SK-N-SH (cell line): ENCODE measurements around the gene FAM20A. TPM values are rescaled to one million over a fixed set of nuclear protein-coding genes. Genes with fewer than 3 reads are reported as not detected.
"Not testable (repeated sequence)": the region's sequence is repeated elsewhere in the genome, so short reads cannot be mapped to it uniquely, and the experiment has no call there.

Experiments
- CTCF ChIA-PET: fragments of 300-600, 350-600 bp; formaldehyde crosslinking; extraction: SDS; loops from one replicate; lab custom pipeline; 2021; lab: Yijun Ruan, JAX
- POLR2A ChIA-PET: fragments of 350-600 bp; sonication (Branson Sonifier 250); formaldehyde crosslinking; extraction: SDS; loops from one replicate; lab custom pipeline; 2020; ENCODE audit warnings: antibody characterized with exemption, inconsistent platforms; lab: Yijun Ruan, JAX
- DNase-seq: peaks from one replicate; pipeline ENCODE4 v3.0.0; 2012
- H2AFZ ChIP-seq: fragments of 200-600 bp; sonication (generic); 2 replicates; pipeline ENCODE4 v1.8.1; 2016; ENCODE audit warnings: antibody characterized with exemption, mild to moderate bottlenecking, low read depth
- H3F3A ChIP-seq: fragments of 200-600 bp; sonication (generic); replicated peaks from 2 replicates; pipeline ENCODE3; 2016; ENCODE audit warnings: antibody characterized with exemption, mild to moderate bottlenecking; ENCODE audit not compliant: insufficient read depth
- H3K27ac ChIP-seq, 2 experiments: fragments of 200-500 bp in 1 of 2; fragments of 200-600 bp in 1 of 2; sonication (Bioruptor generic) in 1 of 2; sonication (generic), shearing (Covaris generic) in 1 of 2; 2 replicates each; pipeline versions ENCODE4 v1.5.1 to v1.6.1; 2014 to 2016; ENCODE audit warnings: low read depth in 2 of 2, inconsistent platforms in 1 of 2, low read length in 1 of 2, mild to moderate bottlenecking in 1 of 2, mixed read lengths in 1 of 2
- H3K27me3 ChIP-seq: fragments of 200-600 bp; sonication (generic), shearing (Covaris generic); 2 replicates; pipeline ENCODE4 v1.6.1; 2016; ENCODE audit warnings: mixed run types; ENCODE audit not compliant: insufficient read depth
- H3K36me3 ChIP-seq, 2 experiments: fragments of 200-500 bp in 1 of 2; fragments of 200-600 bp in 1 of 2; sonication (Bioruptor generic) in 1 of 2; sonication (generic) in 1 of 2; replicated peaks in 1 of 2; 2 replicates each; pipeline versions ENCODE3 to v1.5.1; 2014 to 2016; ENCODE audit warnings: low read length in 1 of 2, mild to moderate bottlenecking in 1 of 2; ENCODE audit not compliant: insufficient read depth in 2 of 2, control insufficient read depth in 1 of 2
- H3K4me1 ChIP-seq, 2 experiments: fragments of 200-500 bp in 1 of 2; fragments of 200-600 bp in 1 of 2; sonication (Bioruptor generic) in 1 of 2; sonication (generic), shearing (Covaris generic) in 1 of 2; 2 replicates each; pipeline versions ENCODE4 v1.5.1 to v1.6.1; 2014 to 2016; ENCODE audit warnings: low read depth in 1 of 2, low read length in 1 of 2, mixed run types in 1 of 2; ENCODE audit not compliant: insufficient read depth in 2 of 2, control insufficient read depth in 1 of 2
- H3K4me2 ChIP-seq: fragments of 200-600 bp; sonication (generic), shearing (Covaris generic); 2 replicates; pipeline ENCODE4 v1.6.1; 2017; ENCODE audit warnings: mixed run types
- H3K4me3 ChIP-seq, 2 experiments: fragments of 200-500 bp in 1 of 2; fragments of 200-600 bp in 1 of 2; sonication (Bioruptor generic) in 1 of 2; sonication (generic), shearing (Covaris generic) in 1 of 2; 2 replicates each; pipeline versions ENCODE4 v1.5.1 to v1.8.1; 2014 to 2016; ENCODE audit warnings: low read depth in 2 of 2, inconsistent platforms in 1 of 2, low read length in 1 of 2, mild to moderate bottlenecking in 1 of 2, mixed read lengths in 1 of 2, moderate library complexity in 1 of 2
- H3K79me2 ChIP-seq: fragments of 200-600 bp; sonication (generic); 2 replicates; pipeline ENCODE4 v1.8.1; 2017; ENCODE audit warnings: mild to moderate bottlenecking; ENCODE audit not compliant: insufficient read depth
- H3K9ac ChIP-seq: fragments of 200-600 bp; sonication (generic); 2 replicates; pipeline ENCODE4 v1.6.1; 2017; ENCODE audit warnings: mixed run types
- H3K9me2 ChIP-seq: fragments of 200-600 bp; sonication (generic); 2 replicates; pipeline ENCODE4 v1.6.1; 2017; ENCODE audit warnings: mixed run types
- H3K9me3 ChIP-seq: fragments of 200-600 bp; sonication (generic); 2 replicates; pipeline ENCODE4 v1.6.1; 2017; ENCODE audit warnings: mixed run types, mild to moderate bottlenecking, moderate library complexity
- H4K20me1 ChIP-seq: fragments of 200-600 bp; sonication (generic); 2 replicates; pipeline ENCODE4 v1.6.1; 2017; ENCODE audit warnings: mild to moderate bottlenecking, mixed run types; ENCODE audit not compliant: insufficient read depth
- CHD2 ChIP-seq: fragments of 150-350 bp; IDR thresholded peaks from 2 replicates; pipeline ENCODE4 v1.6.1; 2018; ENCODE audit warnings: low read length; ENCODE audit not compliant: partially characterized antibody
- EP300 ChIP-seq, 2 experiments: IDR thresholded peaks; 2 replicates each; pipeline versions ENCODE4 v1.4.0 to v1.6.1; 2012; ENCODE audit warnings: borderline replicate concordance in 1 of 2, low read depth in 1 of 2, low read length in 1 of 2
- FOXJ3 ChIP-seq: sonication (generic); formaldehyde crosslinking; IDR thresholded peaks from 2 replicates; pipeline ENCODE4 v1.5.1; 2020; ENCODE audit warnings: mild to moderate bottlenecking, missing genetic modification reagents
- FOXM1 ChIP-seq: IDR thresholded peaks from 2 replicates; pipeline ENCODE4 v1.4.0; 2012; ENCODE audit warnings: low read depth, mild to moderate bottlenecking
- GATA2 ChIP-seq: sonication (generic); formaldehyde crosslinking; IDR thresholded peaks from 2 replicates; pipeline ENCODE4 v1.5.0; 2020; ENCODE audit warnings: mild to moderate bottlenecking, missing genetic modification reagents
- MXI1 ChIP-seq: IDR thresholded peaks from 2 replicates; pipeline ENCODE4 v1.6.1; 2012; ENCODE audit warnings: mild to moderate bottlenecking, low read depth, low read length, improper control_type of control experiment
- NFIC ChIP-seq: IDR thresholded peaks from 2 replicates; pipeline ENCODE4 v1.4.0; 2012; ENCODE audit warnings: borderline replicate concordance
- NRF1 ChIP-seq: IDR thresholded peaks from 2 replicates; pipeline ENCODE4 v1.6.1; 2012; ENCODE audit warnings: low read depth, mild to moderate bottlenecking, low read length
- POLR2AphosphoS5 ChIP-seq: IDR thresholded peaks from 2 replicates; pipeline ENCODE4 v1.6.1; 2012; ENCODE audit warnings: low read depth, low read length
- REST ChIP-seq: IDR thresholded peaks from 2 replicates; pipeline ENCODE4 v1.6.1; 2012; ENCODE audit warnings: mild to moderate bottlenecking, low read depth, low read length, moderate library complexity
- RFX5 ChIP-seq: IDR thresholded peaks from 2 replicates; pipeline ENCODE4 v1.6.1; 2012; ENCODE audit warnings: mild to moderate bottlenecking, improper control_type of control experiment, low read length
- TAF1 ChIP-seq: IDR thresholded peaks from 2 replicates; pipeline ENCODE4 v1.6.1; 2012; ENCODE audit warnings: low read depth, mild to moderate bottlenecking, low read length, moderate library complexity, borderline replicate concordance
- USF1 ChIP-seq: IDR thresholded peaks from 2 replicates; pipeline ENCODE4 v1.4.0; 2012; ENCODE audit warnings: low read depth, borderline replicate concordance
- ZBTB33 ChIP-seq: IDR thresholded peaks from 2 replicates; pipeline ENCODE4 v1.4.0; 2012; ENCODE audit warnings: low read depth, borderline replicate concordance
- WGBS: methylation state at CpG from one replicate; pipeline ENCODE4 v1.1.6; 2017; ENCODE audit warnings: low lambda C conversion rate; 5-methylcytosine and 5-hydroxymethylcytosine counted together
- polyA plus RNA-seq, 3 experiments: library from polyadenylated mRNA; depleted of rRNA; stranded (reverse); fragments of >200 nt; gene quantifications; 2 replicates each; pipeline ENCODE4 v1.2.3, GENCODE V29; 2012
- TF ChIP-seq, protein P1 (sequence below): IDR thresholded peaks from 2 replicates; pipeline ENCODE4 v1.4.0; 2012; ENCODE audit warnings: low read depth
- TF ChIP-seq, protein P2 (sequence below): fragments of 200-600 bp; sonication (generic); IDR thresholded peaks from 2 replicates; pipeline ENCODE4 v1.6.1; 2017; ENCODE audit warnings: antibody characterized with exemption, mild to moderate bottlenecking, moderate library complexity
- TF ChIP-seq, protein P3 (sequence below): fragments of 150-350 bp; IDR thresholded peaks from 2 replicates; pipeline ENCODE4 v1.6.1; 2017; ENCODE audit warnings: antibody characterized with exemption, low read length, low read depth, borderline replicate concordance

Gene FAM20A
- polyA plus RNA-seq, 1 of the 3 experiments (the other 2 are of a cell fraction), result not detected

DNA sequence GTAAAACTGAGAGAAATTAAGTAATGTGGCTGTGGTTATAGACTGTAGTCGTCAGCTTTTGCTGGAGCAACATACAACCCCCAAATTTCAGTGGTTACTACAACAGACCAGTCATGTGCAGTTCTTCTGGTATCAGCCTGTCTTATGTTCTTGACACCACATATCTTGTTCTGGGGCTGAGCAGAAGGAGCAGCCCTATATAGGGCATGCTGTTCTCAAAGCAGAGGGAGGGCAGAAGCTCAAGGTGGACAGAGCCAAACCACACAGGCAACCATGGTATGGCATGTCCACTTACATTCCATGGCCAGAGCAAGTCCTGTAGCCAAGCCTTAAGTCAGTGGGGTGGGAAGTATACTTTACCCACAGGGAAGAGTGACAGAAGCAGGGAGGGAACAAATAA, 81.3 kb downstream of the FAM20A start:
- Histone ChIP-seq H2AFZ (no peak overlapping the region), H3K4me2 (no peak overlapping the region), H3K4me3 (no peak overlapping the region), H3K36me3 (peaks cover 79 to 87% of the 10 kb centered on the region in 2 experiments), H3K9me2 (no peaks in the 10 kb centered on the region), H3K27ac (no peak overlapping the region), H3K9me3 (no peaks in the 10 kb centered on the region), H3F3A (peaks cover 3% of the 10 kb centered on the region), H3K4me1 (peaks cover 11 to 15% of the 10 kb centered on the region in 2 experiments; a peak in 2 of 4 replicates), H3K79me2 (peaks cover 91% of the 10 kb centered on the region), H4K20me1 (peaks cover 64% of the 10 kb centered on the region), H3K9ac (no peak overlapping the region), H3K27me3 (no peaks in the 10 kb centered on the region)
- WGBS, result 96% methylated on average over 1 of the region's 1 CpG
- CTCF ChIA-PET, result no interaction called here
- DNase-seq, result no peak
- TF ChIP-seq RFX5, result no peak
- TF ChIP-seq NFIC, result no peak
- no peak for TF ChIP-seq MXI1
- TF ChIP-seq REST, result no peak
- no peak for TF ChIP-seq ZBTB33
- no peak for TF ChIP-seq USF1
- no peak for TF ChIP-seq POLR2AphosphoS5
- TF ChIP-seq, protein P1, sequence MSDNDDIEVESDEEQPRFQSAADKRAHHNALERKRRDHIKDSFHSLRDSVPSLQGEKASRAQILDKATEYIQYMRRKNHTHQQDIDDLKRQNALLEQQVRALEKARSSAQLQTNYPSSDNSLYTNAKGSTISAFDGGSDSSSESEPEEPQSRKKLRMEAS, result no peak
- no peak for TF ChIP-seq FOXJ3 (CRISPR knock-in tag)
- TF ChIP-seq NRF1, result no peak
- TF ChIP-seq, protein P2, sequence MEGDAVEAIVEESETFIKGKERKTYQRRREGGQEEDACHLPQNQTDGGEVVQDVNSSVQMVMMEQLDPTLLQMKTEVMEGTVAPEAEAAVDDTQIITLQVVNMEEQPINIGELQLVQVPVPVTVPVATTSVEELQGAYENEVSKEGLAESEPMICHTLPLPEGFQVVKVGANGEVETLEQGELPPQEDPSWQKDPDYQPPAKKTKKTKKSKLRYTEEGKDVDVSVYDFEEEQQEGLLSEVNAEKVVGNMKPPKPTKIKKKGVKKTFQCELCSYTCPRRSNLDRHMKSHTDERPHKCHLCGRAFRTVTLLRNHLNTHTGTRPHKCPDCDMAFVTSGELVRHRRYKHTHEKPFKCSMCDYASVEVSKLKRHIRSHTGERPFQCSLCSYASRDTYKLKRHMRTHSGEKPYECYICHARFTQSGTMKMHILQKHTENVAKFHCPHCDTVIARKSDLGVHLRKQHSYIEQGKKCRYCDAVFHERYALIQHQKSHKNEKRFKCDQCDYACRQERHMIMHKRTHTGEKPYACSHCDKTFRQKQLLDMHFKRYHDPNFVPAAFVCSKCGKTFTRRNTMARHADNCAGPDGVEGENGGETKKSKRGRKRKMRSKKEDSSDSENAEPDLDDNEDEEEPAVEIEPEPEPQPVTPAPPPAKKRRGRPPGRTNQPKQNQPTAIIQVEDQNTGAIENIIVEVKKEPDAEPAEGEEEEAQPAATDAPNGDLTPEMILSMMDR, result no peak
- TF ChIP-seq EP300 (IDR thresholded peaks at IDR 0.05; ENCODE audit: borderline replicate concordance in 1 of 2, low read depth in 1 of 2, low read length in 1 of 2), result no peak
- no peak for TF ChIP-seq CHD2
- TF ChIP-seq GATA2, result no peak
- TF ChIP-seq TAF1, result no peak
- no peak for TF ChIP-seq FOXM1
- TF ChIP-seq, protein P3, sequence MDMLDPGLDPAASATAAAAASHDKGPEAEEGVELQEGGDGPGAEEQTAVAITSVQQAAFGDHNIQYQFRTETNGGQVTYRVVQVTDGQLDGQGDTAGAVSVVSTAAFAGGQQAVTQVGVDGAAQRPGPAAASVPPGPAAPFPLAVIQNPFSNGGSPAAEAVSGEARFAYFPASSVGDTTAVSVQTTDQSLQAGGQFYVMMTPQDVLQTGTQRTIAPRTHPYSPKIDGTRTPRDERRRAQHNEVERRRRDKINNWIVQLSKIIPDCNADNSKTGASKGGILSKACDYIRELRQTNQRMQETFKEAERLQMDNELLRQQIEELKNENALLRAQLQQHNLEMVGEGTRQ, result no peak
- POLR2A ChIA-PET, result no interaction called here

- H3K4me3 ChIP-seq, H3F3A ChIP-seq, H3K4me2 ChIP-seq, H3K27ac ChIP-seq, H3K9me2 ChIP-seq, DNase-seq, H3K27me3 ChIP-seq, H2AFZ ChIP-seq, H3K9ac ChIP-seq, H3K9me3 ChIP-seq, POLR2A ChIA-PET: not testable (repeated sequence)
- Histone ChIP-seq H3K4me1 (peaks cover 17 to 23% of the 10 kb centered on the region in 2 experiments; a peak in 2 of 4 replicates), H3K79me2 (peaks cover 95% of the 10 kb centered on the region), H3K36me3 (peaks cover 70 to 81% of the 10 kb centered on the region in 2 experiments), H4K20me1 (peaks cover 73% of the 10 kb centered on the region)
- 94% methylated on average over 3 of the region's 3 CpGs for WGBS
- CTCF ChIA-PET, result interaction anchor here (1.5 kb wide), 1 partner anchor 18 kb away, joined by 3 read pairs; no protein-coding TSS in a partner anchor
These were observed 82.1 kb downstream of the FAM20A start for GRCh38 chr17:68519051-68519450.
